Panc1 (cell line): ENCODE measurements around the gene CEBPE.

Experiments
- POLR2AphosphoS5 ChIP-seq: IDR thresholded peaks from 2 replicates; pipeline ENCODE4 v1.6.1; 2012; ENCODE audit warnings: mild to moderate bottlenecking, low read depth, low read length, moderate library complexity
- TF ChIP-seq, protein P1 (sequence below): fragments of 450-650 bp; IDR thresholded peaks from 2 replicates; pipeline ENCODE4 v1.5.1; 2017; ENCODE audit warnings: mild to moderate bottlenecking

DNA sequence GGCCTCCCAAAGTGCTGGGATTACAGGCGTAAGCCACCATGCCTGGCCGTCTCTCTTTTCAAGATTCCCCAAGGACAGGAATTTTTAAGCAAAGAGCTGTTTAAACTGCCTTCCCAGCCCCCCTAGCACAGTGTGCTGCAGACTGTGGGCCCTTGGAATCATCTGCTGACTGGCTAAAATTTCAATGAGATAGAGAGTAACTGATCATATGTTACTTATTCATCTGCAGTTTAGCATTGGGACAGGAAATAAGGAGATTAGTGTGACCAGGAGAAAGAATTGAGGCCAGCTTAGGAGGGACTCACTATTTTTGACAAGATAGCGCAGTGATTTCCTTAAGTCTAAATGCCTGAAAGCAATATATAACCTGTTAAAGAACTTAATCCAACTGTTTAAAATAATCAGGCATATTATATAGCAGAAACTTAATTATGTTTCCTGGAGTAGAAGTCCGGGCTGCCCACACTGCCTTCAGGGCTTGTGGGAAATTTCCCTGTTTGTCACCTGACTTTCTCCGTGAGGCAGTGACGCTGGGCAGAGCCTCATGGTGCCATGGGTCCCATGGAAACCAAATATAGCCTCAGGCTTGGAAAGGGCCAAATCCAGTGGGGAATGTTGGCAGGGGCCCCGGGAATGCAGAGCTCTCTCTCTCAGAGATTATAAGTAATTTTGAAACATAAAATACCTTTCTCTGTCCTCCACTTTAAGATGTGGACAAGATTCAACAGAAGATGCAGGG is 22.8 kb upstream of the CEBPE start:
- TF ChIP-seq, protein P1, sequence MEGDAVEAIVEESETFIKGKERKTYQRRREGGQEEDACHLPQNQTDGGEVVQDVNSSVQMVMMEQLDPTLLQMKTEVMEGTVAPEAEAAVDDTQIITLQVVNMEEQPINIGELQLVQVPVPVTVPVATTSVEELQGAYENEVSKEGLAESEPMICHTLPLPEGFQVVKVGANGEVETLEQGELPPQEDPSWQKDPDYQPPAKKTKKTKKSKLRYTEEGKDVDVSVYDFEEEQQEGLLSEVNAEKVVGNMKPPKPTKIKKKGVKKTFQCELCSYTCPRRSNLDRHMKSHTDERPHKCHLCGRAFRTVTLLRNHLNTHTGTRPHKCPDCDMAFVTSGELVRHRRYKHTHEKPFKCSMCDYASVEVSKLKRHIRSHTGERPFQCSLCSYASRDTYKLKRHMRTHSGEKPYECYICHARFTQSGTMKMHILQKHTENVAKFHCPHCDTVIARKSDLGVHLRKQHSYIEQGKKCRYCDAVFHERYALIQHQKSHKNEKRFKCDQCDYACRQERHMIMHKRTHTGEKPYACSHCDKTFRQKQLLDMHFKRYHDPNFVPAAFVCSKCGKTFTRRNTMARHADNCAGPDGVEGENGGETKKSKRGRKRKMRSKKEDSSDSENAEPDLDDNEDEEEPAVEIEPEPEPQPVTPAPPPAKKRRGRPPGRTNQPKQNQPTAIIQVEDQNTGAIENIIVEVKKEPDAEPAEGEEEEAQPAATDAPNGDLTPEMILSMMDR: no peak
- TF ChIP-seq POLR2AphosphoS5: no peak
